Stimulated activated naive CD4-positive, alpha-beta T cell (primary cell): ENCODE results near the gene SLC5A1.
"Not testable (repeated sequence)": the region's sequence is repeated elsewhere in the genome, so short reads cannot be mapped to it uniquely, and the experiment has no call there.

Experiments used
- DNase-seq, 6 experiments: peaks; one replicate each; lab custom pipeline; 2025; lab: John Stamatoyannopoulos, UW

The SLC5A1 gene

DNA sequence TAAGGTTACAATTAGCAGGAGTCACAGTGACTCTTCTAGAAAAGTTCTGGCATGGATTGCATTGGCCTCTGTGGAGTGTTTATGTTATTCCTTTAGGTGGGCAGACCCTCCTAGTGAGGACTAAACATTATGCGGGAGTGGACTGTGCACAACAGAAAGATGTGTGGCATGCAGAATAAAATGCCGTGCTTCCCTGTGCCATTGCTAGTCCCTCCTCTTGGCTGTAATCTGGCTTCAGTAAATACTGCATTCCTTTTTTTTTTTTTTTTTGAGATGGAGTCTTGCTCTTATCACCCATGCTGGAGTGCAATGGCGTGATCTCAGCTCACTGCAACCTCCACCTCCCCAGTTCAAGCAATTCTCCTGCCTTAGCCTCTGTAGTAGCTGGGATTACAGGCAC lies 45.0 kb downstream of the SLC5A1 start:
- DNase-seq, result no peak

- no peak for DNase-seq
These were observed 54.0 kb downstream of the SLC5A1 start for GRCh38 chr22:32097018-32097417.

GRCh38 chr22:32097881-32098499 lies 54.9 kb downstream of the SLC5A1 start:
- DNase-seq, result no peak

DNA sequence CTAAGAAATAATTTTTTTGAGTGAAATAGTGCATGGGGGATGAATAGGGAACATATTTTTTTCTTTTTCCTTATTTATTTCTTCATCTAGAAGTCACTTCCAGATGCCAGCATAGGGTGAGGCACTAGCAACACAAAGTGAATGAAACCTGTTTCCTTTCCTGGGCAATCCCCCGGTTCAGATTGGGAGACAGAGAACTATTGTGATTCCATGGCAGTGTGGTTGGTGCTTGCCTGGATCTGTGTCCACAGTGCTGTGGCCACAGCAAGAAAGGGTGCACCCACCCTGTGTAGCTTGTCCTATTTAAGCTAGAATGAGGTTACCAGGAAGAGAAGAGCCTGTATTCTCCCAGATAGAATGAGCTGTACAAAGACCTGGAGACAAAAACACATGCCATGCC lies 57.6 kb downstream of the SLC5A1 start:
- DNase-seq, result no peak

GRCh38 chr22:32103658-32104315 lies 60.7 kb downstream of the SLC5A1 start:
- DNase-seq, result peak in 3 of 6 experiments; percentile 2 to 39 (median 36)

DNA sequence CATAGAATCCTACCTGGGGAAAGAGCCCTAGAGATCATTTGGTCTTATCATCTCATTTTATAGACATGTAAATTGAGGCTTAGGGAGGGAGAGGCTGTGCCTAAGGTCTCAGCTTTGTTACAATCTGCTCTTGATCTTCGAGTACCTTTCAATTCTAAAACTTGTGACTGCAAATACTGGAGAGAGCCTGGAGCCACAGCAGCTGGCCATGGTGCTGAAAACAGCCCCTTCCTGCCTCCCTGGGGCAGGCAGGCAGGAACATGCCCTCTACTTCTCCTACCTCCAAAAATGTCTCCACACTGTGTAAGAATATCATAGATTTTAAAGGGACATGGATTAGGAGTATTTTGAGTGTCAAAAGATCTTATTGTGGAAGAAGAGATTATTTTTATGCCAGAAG lies 63.9 kb downstream of the SLC5A1 start:
- peak in 1 of 6 experiments; percentile 5 for DNase-seq

DNA sequence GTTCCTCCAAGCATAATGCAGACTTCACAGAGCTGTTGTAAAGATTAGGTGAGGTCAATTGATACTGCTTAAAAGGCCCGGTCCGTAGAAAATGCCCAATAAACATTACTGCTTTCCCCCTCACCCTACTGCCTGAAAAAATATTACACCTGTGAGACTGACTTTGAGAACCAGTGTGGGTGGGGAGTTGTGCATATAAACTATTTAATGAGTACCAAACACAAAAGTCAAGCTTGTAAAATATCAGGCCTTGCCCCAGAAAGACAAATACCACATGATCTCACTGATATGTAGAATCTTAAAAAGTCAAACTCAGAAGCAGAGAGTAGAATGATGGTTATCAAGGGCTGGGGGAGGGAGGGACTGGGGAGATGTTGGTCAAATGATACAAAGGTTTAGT lies 69.3 kb downstream of the SLC5A1 start:
- DNase-seq, result no peak

GRCh38 chr22:32119568-32120235 lies 76.6 kb downstream of the SLC5A1 start:
- DNase-seq, result no peak

DNA sequence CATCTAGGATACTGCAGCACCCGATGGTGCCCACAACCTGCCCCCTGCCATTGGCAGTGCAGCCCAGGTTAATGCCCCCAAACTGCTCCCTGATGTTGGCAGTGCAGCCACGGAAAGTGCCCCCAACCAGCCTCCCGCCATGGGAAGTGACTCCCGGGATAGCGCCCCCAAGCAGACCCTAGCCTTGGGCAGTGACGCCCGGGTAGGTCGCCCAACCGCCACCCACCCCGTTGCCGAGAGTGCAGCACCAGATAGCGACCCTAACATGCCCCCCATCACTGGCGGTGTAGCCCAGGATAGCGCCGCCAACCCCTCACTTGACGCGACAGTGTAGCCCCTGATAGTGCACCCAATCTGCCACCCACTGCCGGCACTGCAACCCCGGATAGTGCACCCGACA lies 77.5 kb downstream of the SLC5A1 start:
- DNase-seq, result no peak

- DNase-seq, result no peak
These were observed 79.8 kb downstream of the SLC5A1 start for GRCh38 chr22:32122899-32123298.

GRCh38 chr22:32123657-32124056 lies 80.6 kb downstream of the SLC5A1 start:
- DNase-seq, result no peak

- no peak for DNase-seq
These were observed 84.8 kb downstream of the SLC5A1 start for GRCh38 chr22:32127904-32128303.

DNA sequence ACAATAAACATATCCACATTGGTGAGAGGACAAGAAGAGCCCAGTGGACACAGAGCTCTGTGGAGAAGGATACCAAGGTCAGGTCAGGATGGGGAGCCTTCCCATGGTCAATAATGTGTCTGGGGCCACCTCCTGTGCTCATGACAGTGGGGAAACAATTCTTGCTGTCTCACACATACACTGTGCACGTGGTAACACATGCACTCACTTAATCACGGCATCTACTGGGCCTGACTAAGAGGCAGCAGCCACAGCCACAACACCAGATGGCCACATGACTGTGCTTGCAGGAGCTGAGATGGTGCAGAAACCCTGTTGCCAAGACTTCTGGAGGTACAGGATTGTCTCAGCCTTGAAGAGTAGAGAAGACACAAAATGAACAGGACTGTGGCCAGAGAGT lies 87.4 kb downstream of the SLC5A1 start:
- DNase-seq, result no peak

DNA sequence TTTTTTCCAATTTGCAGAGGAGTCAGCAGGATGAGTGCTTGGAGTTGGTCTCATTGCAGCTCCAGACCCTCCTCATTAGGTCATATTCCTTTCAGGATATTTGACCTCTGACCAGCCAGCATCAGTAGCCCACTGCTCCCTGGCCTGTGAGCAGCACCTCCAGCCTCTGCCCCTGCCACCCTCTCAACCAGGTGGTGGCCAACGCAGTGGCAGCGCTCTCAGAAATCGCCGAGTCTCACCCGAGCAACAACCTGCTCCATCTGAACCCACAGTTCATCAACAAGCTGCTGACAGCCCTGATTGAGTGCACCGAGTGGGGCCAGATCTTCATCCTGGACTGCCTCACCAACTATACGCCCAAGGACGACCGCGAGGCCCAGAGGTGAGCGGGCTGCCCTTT lies 89.1 kb downstream of the SLC5A1 start:
- DNase-seq, result no peak

GRCh38 chr22:32132783-32133182 lies 89.7 kb downstream of the SLC5A1 start:
- DNase-seq, result no peak

- not testable (repeated sequence) for DNase-seq
These were observed 91.7 kb downstream of the SLC5A1 start for GRCh38 chr22:32134796-32135195.

GRCh38 chr22:32135958-32136357 lies 92.9 kb downstream of the SLC5A1 start:
- DNase-seq, result not testable (repeated sequence)

- not testable (repeated sequence) for DNase-seq
These were observed 93.8 kb downstream of the SLC5A1 start for GRCh38 chr22:32136881-32137280.

DNA sequence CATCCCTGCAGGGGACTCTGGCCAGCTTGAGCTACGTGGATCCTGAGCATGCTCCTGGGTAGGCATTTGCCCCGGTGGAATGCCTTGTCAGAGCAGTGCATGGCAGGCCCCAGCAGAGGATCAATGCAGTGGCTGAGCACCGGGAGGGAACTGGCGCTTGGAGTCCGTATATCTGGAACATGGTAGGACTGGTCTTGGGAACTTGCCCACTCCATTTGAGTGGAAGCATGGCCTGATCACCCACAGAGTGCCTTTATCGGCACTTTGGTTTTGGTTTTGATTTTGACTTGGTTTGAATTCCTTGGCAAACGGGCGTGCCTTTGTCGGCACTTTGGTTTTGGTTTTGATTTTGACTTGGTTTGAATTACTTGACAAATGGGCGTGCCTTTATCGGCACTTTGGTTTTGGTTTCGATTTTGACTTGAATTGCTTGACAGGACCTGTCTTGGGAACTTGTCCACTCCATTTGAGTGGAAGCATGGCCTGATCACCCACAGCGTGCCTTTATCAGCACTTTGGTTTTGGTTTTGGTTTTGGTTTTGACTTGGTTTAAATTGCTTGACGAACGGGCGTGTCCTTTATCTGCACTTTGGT lies 94.8 kb downstream of the SLC5A1 start:
- peak; percentile 8 to 73 (median 64) for DNase-seq

GRCh38 chr22:32138576-32138975 lies 95.5 kb downstream of the SLC5A1 start:
- not testable (repeated sequence) for DNase-seq

DNA sequence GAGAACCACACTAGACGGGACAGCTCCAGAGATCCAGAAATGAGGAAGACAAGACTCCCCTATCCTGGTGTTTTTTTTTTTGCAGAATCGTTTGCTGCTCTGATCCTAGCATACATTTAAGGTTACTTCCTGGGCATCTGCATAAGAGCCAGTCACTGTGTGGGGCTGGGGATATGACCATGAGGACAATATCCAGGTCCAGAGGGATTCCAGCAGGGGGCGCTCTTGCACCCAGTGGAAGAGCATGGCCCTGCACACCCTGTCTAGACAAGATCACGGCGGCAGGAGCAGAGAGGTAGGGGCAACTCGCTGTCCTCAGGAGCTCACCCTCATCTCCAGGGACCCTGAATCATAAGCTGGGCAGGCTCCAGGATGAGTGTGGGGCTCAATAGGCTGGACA lies 97.6 kb downstream of the SLC5A1 start:
- peak in 1 of 6 experiments; percentile 18 for DNase-seq

GRCh38 chr22:32142600-32142999 lies 99.5 kb downstream of the SLC5A1 start:
- DNase-seq, result no peak
